ENCODE measurements around the gene HBZ.
A peak's percentile ranks its signal among the peaks of the same experiment; 100 is the strongest.
"Not testable (repeated sequence)": the region's sequence is repeated elsewhere in the genome, so short reads cannot be mapped to it uniquely, and the experiment has no call there.

HBZ gene

GRCh38 chr16:180101-180675 is 27.7 kb downstream of the HBZ start, which contains the start of gene HBQ1:
HBQ1 (plus strand) TSS chr16:180459; CDS start chr16:180487, 28 bp downstream.
- peak; percentile 30 for DNase-seq

- peak; percentile 85 for DNase-seq
These were observed 28.5 kb downstream of the HBZ start for GRCh38 chr16:180681-181564.

- no peak for DNase-seq
These were observed 29.1 kb downstream of the HBZ start for GRCh38 chr16:181565-182021.

GRCh38 chr16:183005-183404 is 30.6 kb downstream of the HBZ start:
- DNase-seq = no peak

- DNase-seq = no peak
These were observed 32.8 kb downstream of the HBZ start for GRCh38 chr16:185213-185612.

GRCh38 chr16:185691-186090 is 33.2 kb downstream of the HBZ start:
- DNase-seq = no peak

- DNase-seq = no peak
These were observed 34.9 kb downstream of the HBZ start for GRCh38 chr16:187330-187729.

GRCh38 chr16:188674-189073 is 36.2 kb downstream of the HBZ start:
- DNase-seq = no peak

GRCh38 chr16:189604-190186 is 37.3 kb downstream of the HBZ start:
- no peak for DNase-seq

GRCh38 chr16:191831-192230 is 39.4 kb downstream of the HBZ start:
- DNase-seq = no peak

- no peak for DNase-seq
These were observed 40.2 kb downstream of the HBZ start for GRCh38 chr16:192686-193085.

GRCh38 chr16:193441-193840 is 41.0 kb downstream of the HBZ start:
- DNase-seq = no peak

GRCh38 chr16:194516-194915 is 42.1 kb downstream of the HBZ start:
- no peak for DNase-seq

- no peak for DNase-seq
These were observed 47.9 kb downstream of the HBZ start for GRCh38 chr16:200388-200787.

GRCh38 chr16:203246-203645 is 50.8 kb downstream of the HBZ start:
- DNase-seq = no peak

- not testable (repeated sequence) for DNase-seq
These were observed 51.6 kb downstream of the HBZ start for GRCh38 chr16:204046-204445.

Measured in stimulated activated CD4-positive, alpha-beta T cell treated with anti-CD3 and anti-CD28 coated beads, Interleukin-4, amount 100 ng/mL, for 24 hours (primary cell).